ENCODE results near the gene VPS13C.

Gene VPS13C

GRCh38 chr15:61827131-61827530 is 233.1 kb downstream of the VPS13C start:
- H3K27ac ChIP-seq (ENCODE audit: low read depth, low read length): no peak overlapping the region
- no peak overlapping the region for H3K4me3 ChIP-seq (ENCODE audit: insufficient read depth, low read length, poor library complexity, severe bottlenecking)
- H2AFZ ChIP-seq (ENCODE audit: low read depth, low read length, severe bottlenecking): no peak overlapping the region
- H3F3A ChIP-seq (ENCODE audit: insufficient read depth): no peaks in the 10 kb centered on the region
- no peak overlapping the region for H3K4me2 ChIP-seq (ENCODE audit: low read depth, low read length, poor library complexity, severe bottlenecking)
- H3K27me3 ChIP-seq (ENCODE audit: low read length): no peaks in the 10 kb centered on the region
- H3K9me2 ChIP-seq (replicated peaks; ENCODE audit: insufficient read depth, low read length): no peaks in the 10 kb centered on the region
- no peak overlapping the region for H3K9ac ChIP-seq (ENCODE audit: low read length)
- H4K20me1 ChIP-seq (ENCODE audit: low read depth, low read length): no peaks in the 10 kb centered on the region
- TF ChIP-seq EZH2phosphoT487 (conservative IDR thresholded peaks at IDR 0.05; ENCODE audit: low read length) (no peak), CTCF (IDR thresholded peaks at IDR 0.05; ENCODE audit: insufficient read depth, low read length, poor library complexity, severe bottlenecking) (no peak)
- H3K79me2 ChIP-seq (ENCODE audit: insufficient read depth, low read length): no peaks in the 10 kb centered on the region
- no peaks in the 10 kb centered on the region for H3K9me3 ChIP-seq (ENCODE audit: insufficient read depth, low read length)
- no peaks in the 10 kb centered on the region for H3K36me3 ChIP-seq (ENCODE audit: low read length)

- H3K4me2 ChIP-seq (ENCODE audit: low read depth, low read length, poor library complexity, severe bottlenecking): no peak overlapping the region
- H4K20me1 ChIP-seq (ENCODE audit: low read depth, low read length): no peaks in the 10 kb centered on the region
- no peak overlapping the region for H3K4me3 ChIP-seq (ENCODE audit: insufficient read depth, low read length, poor library complexity, severe bottlenecking)
- no peak overlapping the region for H3K27ac ChIP-seq (ENCODE audit: low read depth, low read length)
- H3K9me2 ChIP-seq (replicated peaks; ENCODE audit: insufficient read depth, low read length): no peaks in the 10 kb centered on the region
- H3K36me3 ChIP-seq (ENCODE audit: low read length): no peaks in the 10 kb centered on the region
- TF ChIP-seq EZH2phosphoT487 (conservative IDR thresholded peaks at IDR 0.05; ENCODE audit: low read length) (no peak), CTCF (IDR thresholded peaks at IDR 0.05; ENCODE audit: insufficient read depth, low read length, poor library complexity, severe bottlenecking) (no peak)
- no peak overlapping the region for H3K9ac ChIP-seq (ENCODE audit: low read length)
- no peaks in the 10 kb centered on the region for H3K27me3 ChIP-seq (ENCODE audit: low read length)
- H2AFZ ChIP-seq (ENCODE audit: low read depth, low read length, severe bottlenecking): no peak overlapping the region
- H3K9me3 ChIP-seq (ENCODE audit: insufficient read depth, low read length): no peaks in the 10 kb centered on the region
- H3F3A ChIP-seq (ENCODE audit: insufficient read depth): no peaks in the 10 kb centered on the region
- H3K79me2 ChIP-seq (ENCODE audit: insufficient read depth, low read length): no peaks in the 10 kb centered on the region
Measured at GRCh38 chr15:61824291-61824690, 236.0 kb downstream of the VPS13C start.

DNA sequence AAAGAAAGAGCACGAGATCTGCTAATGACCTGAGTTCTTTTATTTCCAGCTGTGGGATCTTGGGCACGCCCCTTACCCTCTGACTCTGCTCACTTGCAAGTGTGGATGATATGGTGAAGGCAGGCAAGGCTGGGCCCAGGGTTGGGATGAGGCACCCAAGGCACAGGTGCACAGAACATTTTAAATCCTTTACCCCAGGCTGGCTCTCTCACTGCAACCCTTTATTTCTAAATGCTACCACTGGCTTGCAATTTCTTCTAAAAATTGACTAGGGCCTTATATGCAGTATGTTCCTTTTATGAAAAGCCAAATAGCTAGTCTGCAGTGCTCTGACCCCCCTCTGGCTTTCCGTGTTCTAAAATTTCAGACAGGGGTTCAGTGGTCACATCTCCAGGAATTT is 237.7 kb downstream of the VPS13C start:
- Histone ChIP-seq H3K27me3 (ENCODE audit: low read length) (no peaks in the 10 kb centered on the region), H3K36me3 (ENCODE audit: low read length) (no peaks in the 10 kb centered on the region)
- TF ChIP-seq EZH2phosphoT487 (conservative IDR thresholded peaks at IDR 0.05; ENCODE audit: low read length): no peak
- TF ChIP-seq CTCF (IDR thresholded peaks at IDR 0.05; ENCODE audit: insufficient read depth, low read length, poor library complexity, severe bottlenecking): no peak

More for the DNA sequence above, 237.7 kb downstream of the VPS13C start:
- Histone ChIP-seq H4K20me1 (ENCODE audit: low read depth, low read length) (no peaks in the 10 kb centered on the region), H3K27ac (ENCODE audit: low read depth, low read length) (no peak overlapping the region), H3K9me3 (ENCODE audit: insufficient read depth, low read length) (no peaks in the 10 kb centered on the region), H3K79me2 (ENCODE audit: insufficient read depth, low read length) (no peaks in the 10 kb centered on the region), H3K9ac (ENCODE audit: low read length) (no peak overlapping the region), H2AFZ (ENCODE audit: low read depth, low read length, severe bottlenecking) (no peak overlapping the region), H3K4me2 (ENCODE audit: low read depth, low read length, poor library complexity, severe bottlenecking) (no peak overlapping the region), H3K9me2 (replicated peaks; ENCODE audit: insufficient read depth, low read length) (no peaks in the 10 kb centered on the region), H3K4me3 (ENCODE audit: insufficient read depth, low read length, poor library complexity, severe bottlenecking) (no peak overlapping the region), H3F3A (ENCODE audit: insufficient read depth) (no peaks in the 10 kb centered on the region)

All from SU-DHL-6 (cell line).